Stimulated activated CD8-positive, alpha-beta memory T cell treated with anti-CD3 and anti-CD28 coated beads, Interleukin-15, amount 100 ng/mL, for 48 hours (primary cell): Measurements from ENCODE around the gene SV2A.
"Not testable (repeated sequence)": the region's sequence is repeated elsewhere in the genome, so short reads cannot be mapped to it uniquely, and the experiment has no call there.

Source experiments
- DNase-seq, 2 donors: peaks; one replicate each; pipeline ENCODE4 v3.0.0-alpha.2; 2020; ENCODE audit warnings: low read depth in 2 of 2

SV2A gene

DNA sequence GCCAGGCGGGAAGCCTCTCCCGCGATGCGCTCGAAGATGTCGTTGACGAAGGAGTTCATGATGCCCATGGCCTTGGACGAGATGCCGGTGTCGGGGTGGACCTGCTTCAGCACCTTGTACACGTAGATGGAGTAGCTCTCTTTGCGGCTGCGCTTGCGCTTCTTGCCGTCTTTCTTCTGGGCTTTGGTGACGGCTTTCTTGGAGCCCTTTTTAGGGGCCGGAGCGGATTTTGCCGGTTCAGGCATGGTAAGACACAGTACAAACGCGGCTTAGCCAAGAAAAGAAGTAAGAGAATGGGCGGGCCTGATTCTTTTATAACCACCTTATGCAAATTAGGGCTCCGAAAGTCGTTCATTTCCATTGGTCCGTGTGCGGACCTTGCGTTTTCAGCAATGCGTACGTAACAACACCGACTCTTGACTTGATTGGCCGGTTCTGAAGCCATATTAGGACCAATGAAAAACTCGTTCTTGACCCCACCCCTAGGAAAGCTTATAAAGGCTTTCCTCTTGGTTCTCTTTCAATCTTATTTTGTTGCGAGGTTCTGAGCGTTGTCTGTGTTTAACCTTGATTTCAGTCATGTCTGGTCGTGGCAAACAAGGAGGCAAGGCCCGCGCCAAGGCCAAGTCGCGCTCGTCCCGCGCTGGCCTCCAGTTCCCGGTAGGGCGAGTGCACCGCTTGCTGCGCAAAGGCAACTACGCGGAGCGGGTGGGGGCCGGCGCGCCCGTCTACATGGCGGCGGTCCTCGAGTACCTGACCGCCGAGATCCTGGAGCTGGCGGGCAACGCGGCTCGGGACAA lies 31.0 kb downstream of the SV2A start:
- DNase-seq = peak; percentile 73 to 78

DNA sequence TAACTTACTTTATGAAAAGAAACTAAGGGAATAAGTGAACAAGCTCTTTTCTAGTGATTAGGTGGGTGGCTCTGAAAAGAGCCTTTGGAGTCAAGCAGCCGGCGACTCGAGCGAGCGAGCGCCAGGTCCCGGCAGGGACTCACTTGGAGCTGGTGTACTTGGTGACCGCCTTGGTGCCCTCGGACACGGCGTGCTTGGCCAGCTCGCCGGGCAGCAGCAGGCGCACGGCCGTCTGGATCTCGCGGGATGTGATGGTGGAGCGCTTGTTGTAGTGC lies 31.6 kb downstream of the SV2A start:
- not testable (repeated sequence) for DNase-seq

DNA sequence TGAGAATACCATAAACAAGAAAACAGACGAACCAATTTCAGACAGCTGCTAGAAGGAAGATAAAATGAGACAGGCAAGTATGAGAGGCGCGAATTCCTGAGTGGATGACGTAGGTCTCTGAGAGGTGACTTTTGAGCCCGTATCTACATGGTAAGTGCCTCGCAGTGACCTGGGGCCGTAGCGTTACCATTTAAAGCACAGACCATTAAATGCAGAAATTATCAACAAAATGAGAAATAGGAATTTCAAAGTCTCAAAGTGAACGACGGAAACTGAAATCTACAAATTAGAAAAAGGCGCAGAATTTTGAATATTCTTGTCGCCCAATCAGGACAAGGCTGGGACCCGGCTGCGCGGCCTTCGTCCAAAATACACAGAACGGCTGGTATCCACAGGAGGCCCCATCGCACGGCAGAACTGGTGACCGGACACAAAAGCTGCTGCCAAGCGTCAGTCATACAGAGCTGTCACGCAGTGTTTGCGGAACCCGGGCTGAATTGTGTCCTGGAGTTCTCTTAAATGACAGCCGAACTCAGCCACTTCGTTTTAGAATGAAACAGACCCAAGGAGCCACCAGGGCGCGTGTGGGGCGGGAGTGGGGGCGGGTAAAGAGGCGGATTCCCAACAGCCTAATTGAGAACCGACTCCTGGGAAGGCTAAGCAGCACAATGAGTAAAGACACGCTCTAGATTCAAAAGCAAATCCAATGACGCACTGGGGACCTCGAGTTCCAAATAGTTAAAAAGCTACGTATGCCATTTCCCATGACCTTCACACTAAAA lies 32.1 kb downstream of the SV2A start:
- peak; percentile 65 for DNase-seq

DNA sequence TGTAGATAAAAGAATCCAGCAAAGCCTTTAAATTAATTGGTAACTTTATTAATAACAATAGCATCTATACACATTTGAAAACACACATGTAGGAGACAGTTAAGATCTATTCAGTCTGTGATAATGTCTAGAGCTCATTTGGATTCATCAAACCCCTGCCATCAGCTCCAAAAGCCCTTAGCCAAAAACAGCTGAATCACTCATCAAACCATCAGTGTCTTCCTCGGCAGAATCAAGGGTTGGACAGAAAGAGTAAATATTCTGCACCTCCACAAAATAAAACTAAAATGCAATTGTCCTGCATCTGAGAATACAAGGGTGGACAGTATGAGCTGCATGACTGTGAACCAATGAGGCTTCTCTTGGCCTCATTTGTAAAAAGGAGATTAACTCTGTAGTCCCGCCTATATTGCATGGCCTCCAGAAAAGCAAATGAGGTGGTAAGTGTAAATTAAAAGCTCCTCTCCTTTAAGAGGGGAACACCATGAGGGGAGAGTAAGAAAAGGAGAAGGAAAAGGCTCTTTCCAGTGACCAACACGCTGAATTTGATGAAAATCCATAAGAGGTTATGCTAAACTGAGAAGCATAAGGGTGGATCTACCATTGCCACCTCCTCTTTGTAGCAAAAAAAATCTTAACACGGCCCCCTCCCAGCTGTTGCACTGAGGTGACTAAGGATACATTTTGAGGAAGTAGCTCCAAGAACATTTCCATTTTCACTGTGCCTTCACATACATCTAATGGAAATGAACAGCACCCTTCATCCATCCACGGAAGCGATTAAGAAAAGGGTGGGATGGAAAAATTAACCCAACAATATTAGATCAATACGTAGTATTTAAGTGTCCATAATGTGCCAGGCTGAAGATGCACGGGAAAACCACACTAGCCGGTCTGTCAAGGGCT lies 33.0 kb downstream of the SV2A start:
- DNase-seq = no peak

DNA sequence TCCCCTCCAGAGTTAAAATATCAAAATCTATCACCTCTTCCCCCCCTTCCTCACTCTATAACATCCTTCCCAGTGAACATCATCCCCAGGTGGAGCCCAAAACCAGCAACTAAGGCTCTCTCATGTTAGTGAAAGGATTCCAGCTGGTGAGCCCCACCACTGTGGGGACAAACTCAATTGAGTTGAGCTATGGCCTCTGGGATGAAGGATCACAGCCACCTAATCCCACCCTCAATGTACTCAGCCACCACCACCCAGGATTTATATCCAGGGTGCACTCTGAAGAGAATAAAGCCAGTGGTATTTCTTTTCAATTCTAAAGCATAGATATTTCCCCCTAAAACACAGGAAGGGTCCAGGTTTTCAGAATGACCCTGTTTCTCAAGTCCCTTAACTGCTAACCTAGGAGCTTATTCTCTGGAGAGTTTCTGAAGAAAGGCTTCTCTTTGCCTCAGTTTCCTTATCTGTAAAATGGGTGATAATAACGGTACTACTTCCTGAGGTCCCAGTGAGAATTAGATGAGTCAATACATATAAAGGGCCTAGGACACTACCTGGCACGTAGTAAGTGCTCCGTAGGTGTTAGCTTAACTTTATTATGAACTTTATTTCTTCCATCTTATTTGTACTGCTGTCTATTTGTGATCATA lies 33.9 kb downstream of the SV2A start:
- no peak for DNase-seq

DNA sequence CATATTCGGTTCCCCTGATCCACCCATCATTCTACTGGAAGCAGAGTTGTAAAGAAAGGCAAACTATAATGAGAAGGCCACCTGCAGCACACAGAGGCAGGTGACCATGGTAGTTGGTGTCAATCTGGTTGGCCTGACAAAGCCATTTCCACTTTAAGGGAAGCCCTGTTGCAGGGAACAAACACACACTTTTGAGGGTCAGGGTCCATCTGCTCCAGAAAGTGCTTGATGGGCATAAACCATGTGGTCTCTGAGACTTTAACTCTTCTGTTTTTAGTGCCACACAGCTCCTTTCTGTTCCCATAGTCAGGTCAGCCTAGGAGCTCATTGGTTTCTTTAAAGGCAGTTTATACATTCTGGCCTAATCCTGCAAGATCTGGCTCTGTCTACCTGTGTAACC lies 35.8 kb downstream of the SV2A start:
- no peak for DNase-seq

DNA sequence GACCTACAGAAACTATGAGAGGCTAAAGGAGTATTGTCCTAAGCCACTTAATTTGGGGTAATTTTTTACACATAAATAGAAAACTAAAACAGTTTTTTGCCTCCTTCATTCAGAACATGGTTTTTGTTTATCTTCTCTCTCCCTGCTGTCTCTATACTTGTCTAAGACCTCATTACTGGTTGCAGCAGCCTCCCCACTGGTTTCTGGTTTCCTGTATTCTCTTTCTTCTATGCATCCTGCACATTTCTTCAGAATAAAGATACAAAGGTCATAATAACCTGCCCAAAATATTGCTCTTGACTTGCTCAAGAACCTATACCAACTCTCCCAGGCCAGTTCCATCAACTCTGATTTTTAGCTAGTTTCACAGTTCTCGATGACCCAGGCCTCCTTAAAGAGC lies 38.1 kb downstream of the SV2A start:
- DNase-seq = no peak

DNA sequence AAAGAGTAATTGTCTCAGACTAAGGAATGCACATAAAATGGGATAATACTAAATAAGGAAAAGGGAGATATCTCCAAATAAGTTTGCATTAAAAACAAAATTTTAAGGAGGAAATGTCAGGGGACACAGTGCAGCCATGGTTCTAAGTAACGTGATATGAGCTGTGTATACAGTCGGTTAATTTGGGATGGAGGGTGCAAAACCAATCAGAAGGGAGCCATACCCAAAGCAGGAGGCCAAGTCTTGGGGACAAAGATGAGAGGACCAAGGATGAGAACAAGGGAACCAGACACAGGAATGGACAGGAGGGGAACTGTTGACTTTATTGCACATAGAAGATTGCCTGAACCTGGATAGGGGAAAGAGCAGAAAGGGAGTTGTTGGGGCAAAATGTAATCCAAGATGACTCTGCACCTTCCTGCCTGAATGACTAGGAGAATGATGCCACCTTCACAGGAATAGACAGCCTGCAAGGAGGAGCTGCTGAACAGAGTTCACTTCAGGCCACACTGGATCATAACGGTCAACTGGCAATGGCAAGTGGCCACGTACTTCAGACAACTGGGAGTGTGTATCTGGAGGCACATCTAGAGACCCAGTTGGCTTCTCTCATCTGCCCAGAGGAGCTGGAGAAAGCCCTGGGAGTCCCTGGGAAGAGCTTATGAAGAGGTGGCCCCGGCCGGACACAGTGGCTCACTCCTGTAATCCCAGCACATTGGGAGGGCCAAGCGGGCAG lies 40.3 kb downstream of the SV2A start:
- DNase-seq = no peak

DNA sequence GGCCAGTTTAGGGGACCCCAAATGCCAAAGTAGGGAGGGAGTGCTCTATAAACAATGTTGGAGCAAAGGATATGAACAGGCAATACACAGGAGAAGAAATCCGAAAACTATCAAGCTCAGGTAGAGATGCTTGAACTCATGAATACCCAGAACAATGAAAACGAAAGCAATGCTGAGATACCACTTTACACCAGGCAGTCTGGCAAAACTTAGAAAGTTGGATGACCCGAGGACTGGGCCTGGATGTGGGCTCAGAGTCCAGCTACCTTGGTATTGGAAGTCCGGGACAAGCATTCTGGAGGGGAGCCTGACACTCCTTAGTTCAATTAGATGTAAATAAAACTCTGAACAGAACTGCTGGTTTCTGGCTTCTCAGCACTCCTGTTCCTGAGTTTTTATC lies 44.6 kb downstream of the SV2A start:
- DNase-seq = not testable (repeated sequence)

DNA sequence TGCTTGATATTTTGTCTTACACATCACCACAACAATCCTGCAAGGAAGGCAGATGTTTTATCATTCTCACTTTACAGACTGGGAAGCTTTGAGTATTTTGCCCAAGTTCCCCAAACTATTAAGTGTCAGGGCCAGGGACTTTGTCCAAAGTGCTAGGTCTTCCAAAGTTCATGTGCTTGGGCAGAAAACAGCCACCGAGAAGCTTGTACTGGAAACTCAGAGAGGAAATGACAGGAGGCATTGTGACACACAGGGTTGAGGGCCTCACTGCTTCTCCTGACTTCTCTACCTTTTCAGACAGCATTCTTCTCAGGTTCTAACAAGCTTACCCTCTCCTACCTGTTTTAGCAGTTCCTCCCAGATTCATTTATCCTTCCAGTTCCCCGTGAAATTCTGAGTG lies 50.8 kb downstream of the SV2A start:
- not testable (repeated sequence) for DNase-seq

DNA sequence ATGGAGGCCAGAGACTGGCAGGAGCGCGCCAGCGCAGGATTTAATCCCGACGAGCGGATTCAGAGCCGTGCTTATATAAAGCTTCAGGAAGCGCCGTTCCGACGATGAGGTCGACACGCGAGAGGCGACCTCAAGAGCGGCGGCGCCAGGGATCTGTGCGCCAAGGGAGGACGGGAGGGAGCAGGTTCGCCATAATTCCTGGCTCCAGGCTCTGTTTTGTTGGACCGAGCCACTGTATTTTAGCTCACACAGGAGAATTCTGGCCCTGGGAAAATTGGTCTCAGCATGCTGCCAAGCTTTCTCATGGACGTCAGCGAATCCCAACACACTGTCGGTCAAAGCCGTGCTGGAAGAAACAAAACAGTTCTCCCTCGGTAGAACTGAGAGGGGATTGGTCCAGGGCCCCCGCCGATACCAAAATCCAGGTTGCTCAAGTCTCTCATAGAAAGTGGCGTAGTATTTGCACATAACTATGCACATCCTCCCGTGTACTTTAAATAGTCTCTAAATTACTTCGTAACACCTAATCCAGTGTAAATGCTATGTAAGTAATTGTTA lies 56.1 kb downstream of the SV2A start:
- DNase-seq = not testable (repeated sequence)

DNA sequence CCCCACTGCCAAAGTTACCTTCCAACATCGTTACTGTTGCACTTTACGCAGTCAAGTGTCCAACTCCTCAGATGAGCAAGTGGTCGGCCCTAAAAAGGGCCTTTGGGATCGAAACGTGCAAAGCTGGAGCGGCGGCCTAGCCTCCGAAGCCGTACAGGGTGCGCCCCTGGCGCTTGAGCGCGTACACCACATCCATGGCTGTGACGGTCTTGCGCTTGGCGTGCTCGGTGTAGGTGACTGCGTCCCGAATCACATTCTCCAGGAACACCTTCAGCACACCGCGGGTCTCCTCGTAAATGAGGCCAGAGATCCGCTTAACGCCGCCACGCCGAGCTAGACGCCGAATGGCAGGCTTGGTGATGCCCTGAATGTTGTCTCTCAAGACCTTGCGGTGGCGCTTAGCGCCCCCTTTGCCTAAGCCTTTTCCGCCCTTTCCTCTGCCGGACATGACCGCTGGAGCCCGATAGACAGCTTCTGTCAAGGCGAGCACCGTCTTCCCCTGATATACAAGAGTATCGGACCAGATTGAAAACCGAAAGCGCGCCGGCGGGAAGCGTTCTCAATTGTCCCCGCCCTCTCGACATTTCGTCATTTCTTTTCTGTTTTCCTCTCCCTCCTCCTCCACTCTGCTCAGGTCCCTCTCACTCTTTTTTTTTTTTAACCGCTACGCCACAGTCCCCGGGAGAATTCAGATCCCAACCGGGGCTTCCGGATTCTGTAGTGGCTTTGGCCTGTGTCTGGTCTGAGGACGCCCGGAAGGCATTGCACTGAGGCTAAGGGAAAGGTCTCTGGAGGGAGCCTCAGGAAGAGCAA lies 56.8 kb downstream of the SV2A start:
- DNase-seq = not testable (repeated sequence)

DNA sequence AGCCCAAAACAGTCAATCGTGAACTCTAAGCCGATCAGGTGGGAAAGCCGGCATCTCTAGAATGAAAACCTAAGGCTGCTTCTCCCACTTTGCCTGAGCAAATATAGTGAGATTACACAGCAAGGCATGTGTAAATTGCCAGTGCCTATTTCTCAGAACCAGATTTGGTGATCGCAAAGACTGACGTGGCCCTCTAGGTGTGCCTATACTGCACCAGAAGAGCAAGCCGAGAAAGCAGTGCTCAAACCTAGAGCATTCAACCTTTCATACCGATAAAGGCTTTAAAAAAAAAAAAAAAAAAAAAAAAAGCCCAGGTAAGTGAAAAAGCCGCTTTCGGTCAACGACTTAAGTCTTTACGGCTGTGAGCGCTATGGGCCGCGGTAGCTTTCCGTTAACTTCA lies 57.4 kb downstream of the SV2A start:
- not testable (repeated sequence) for DNase-seq
